Measurements from ENCODE around the gene FEN1. TPM values are rescaled to one million over a fixed set of nuclear protein-coding genes. Genes with fewer than 3 reads are reported as not detected.
A peak's percentile ranks its signal among the peaks of the same experiment; 100 is the strongest.

FEN1 gene
- total RNA-seq, 1 donor from 2014 or later = 147 TPM

DNA sequence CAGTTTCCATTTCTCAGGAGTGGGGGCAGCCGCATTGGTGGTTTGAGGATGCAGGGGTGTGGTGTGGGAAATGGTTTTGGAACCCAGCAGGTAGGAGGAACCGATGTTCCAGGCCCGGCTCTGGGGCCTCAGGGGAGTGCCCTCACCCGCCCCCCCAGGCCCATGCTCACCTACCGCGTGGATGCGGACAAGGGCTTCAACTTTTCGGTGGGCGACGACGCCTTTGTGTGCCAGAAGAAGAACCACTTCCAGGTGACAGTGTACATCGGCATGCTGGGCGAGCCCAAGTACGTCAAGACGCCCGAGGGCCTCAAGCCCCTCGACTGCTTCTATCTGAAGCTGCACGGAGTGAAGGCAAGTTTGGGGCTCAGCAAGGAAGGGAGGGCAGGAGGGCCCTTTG lies 18.9 kb upstream of the FEN1 start:
- Mint-ChIP-seq H3K4me3 (no peak overlapping the region), H3K9me3 (no peaks in the 10 kb centered on the region), H3K27me3 (ENCODE audit: insufficient read depth) (no peaks in the 10 kb centered on the region), H3K27ac (no peak overlapping the region), H3K36me3 (ENCODE audit: low read depth) (no peaks in the 10 kb centered on the region), H3K4me1 (ENCODE audit: low read depth) (peaks cover 8% of the 10 kb centered on the region)
- intact Hi-C loops (cut with micrococcal nuclease) = no loop called here
- DNase-seq (ENCODE audit: low spot score) = no peak

DNA sequence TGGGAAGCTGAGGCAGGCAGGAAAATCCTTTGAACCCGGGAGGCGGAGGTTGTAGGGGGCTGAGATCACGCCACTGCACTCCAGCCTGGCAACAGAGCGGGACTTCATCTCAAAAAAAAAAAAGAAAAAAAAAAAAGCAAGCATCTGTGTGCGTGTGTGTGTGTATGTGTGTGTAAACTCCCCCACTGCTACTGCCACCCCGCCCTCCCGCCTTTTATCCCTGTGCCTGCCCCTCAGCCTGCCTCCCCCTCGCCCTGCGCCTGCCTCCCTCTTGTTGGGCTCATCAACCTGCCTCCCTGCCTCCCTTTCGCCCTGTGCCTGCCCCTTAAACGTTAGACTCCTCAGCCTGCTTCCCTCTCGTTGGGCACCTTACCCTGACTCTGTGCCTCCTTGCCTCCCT lies 18.3 kb upstream of the FEN1 start:
- no peaks in the 10 kb centered on the region for H3K36me3 Mint-ChIP-seq (ENCODE audit: low read depth)

DNA sequence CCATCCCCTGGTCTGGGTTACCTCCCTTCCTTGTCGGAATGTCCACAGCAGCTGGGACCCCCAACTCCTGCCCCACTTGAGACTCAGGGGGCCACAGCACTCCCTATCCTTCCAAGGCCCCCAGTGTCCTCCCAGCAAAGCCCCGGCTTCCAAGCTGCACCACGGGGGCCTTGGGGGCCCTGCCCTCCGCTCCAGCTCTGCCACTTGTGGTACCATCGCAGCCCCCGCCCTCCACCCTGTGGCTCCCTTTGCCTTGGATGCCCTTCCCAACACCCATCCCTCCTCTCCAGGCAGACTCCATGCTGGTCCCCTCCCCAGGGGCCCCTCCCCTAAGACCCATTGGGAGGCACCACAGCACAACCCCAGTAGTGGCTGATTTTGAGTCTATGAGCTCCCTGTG lies 17.6 kb upstream of the FEN1 start:
- Mint-ChIP-seq H3K9me3 (no peaks in the 10 kb centered on the region), H3K4me3 (no peak overlapping the region), H3K4me1 (ENCODE audit: low read depth) (peaks cover 8% of the 10 kb centered on the region), H3K36me3 (ENCODE audit: low read depth) (no peaks in the 10 kb centered on the region), H3K27ac (no peak overlapping the region), H3K27me3 (ENCODE audit: insufficient read depth) (no peaks in the 10 kb centered on the region)
- intact Hi-C loops (cut with micrococcal nuclease) = no loop called here
- DNase-seq (ENCODE audit: low spot score) = no peak

More for the DNA sequence above, 18.3 kb upstream of the FEN1 start:
- Mint-ChIP-seq H3K9me3 (no peaks in the 10 kb centered on the region), H3K27ac (no peak overlapping the region), H3K4me3 (no peak overlapping the region), H3K27me3 (ENCODE audit: insufficient read depth) (no peaks in the 10 kb centered on the region), H3K4me1 (ENCODE audit: low read depth) (peaks cover 8% of the 10 kb centered on the region)
- intact Hi-C loops (cut with micrococcal nuclease) = no loop called here
- DNase-seq (ENCODE audit: low spot score) = no peak

DNA sequence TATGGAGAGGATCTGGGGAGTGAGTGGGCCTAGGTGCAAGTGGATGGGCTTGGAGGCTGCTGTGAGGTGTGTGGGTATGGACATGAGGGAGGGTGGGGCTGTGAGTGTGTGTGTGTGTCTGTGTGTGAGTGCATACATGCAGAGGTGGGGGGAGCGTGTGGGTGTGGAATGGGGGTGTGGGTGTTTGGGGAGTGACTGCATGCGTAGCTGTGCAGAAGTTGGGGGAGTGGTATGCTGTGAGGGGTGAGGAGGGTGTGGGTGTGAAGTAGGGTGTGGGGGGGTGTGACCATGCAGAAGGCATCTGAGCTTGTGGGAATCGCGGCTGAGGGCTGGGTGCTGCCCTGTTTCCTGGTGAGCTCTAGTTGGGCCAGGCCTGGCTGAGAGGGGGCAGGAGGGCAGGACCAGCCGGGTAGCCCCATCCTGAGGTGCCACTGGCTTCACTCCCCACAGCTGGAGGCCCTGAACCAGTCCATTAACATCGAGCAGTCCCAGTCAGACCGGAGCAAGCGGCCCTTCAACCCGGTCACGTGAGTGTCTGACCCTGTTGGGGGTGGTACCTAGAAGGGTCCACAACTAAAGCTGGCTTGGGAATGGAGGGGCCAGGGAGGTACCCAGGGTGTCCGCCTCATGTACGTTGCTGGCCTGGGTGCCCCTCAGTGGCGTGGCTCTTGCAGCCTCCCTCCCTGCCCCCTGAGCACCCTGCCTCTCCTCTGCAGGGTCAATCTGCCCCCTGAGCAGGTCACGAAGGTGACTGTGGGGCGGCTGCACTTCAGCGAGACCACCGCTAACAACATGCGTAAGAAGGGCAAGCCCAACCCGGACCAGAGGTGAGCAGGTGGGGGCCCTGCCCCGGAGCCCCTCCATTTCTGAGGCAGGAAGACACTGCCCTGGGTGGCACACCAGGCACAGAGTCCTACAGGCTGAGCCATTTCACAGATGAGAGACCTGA lies 16.8 kb upstream of the FEN1 start:
- no peaks in the 10 kb centered on the region for H3K27me3 Mint-ChIP-seq (ENCODE audit: insufficient read depth)
- H3K4me1 Mint-ChIP-seq (ENCODE audit: low read depth) = peaks cover 8% of the 10 kb centered on the region
- no peak overlapping the region for H3K4me3 Mint-ChIP-seq
- no peaks in the 10 kb centered on the region for H3K36me3 Mint-ChIP-seq (ENCODE audit: low read depth)
- DNase-seq (ENCODE audit: low spot score) = no peak
- intact Hi-C loops (cut with micrococcal nuclease) = loop anchor here (1.0 kb wide), 1 partner anchor 24 kb away; the partner anchor contains the start of gene MYRF
- H3K27ac Mint-ChIP-seq = no peak overlapping the region
- no peaks in the 10 kb centered on the region for H3K9me3 Mint-ChIP-seq

DNA sequence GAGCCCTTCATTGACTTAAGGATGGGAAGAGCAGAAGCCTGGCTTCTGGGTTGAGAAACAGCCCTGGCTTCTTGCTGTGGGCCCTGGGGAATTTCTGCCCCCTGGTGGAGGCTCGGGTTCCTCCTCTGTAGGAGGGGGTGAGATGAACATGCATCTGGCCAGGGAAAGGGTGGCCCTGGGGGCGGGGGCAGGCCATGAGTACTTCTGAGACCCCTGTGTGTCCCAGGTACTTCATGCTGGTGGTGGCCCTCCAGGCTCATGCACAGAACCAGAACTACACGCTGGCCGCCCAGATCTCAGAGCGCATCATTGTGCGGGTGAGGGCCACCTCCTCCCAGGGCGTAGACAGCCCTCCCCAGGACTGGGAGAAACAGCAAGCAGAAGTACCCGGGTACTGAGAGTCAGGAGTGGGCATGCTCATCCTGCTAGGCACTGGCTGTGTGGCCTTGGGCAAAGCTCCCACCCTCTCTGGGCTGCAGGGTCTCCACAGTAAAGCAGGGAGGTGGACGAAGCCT lies 16.1 kb upstream of the FEN1 start:
- peaks cover 8% of the 10 kb centered on the region for H3K4me1 Mint-ChIP-seq (ENCODE audit: low read depth)
- no peaks in the 10 kb centered on the region for H3K36me3 Mint-ChIP-seq (ENCODE audit: low read depth)
- peak overlapping the region; percentile 41 for H3K4me3 Mint-ChIP-seq
- no peak overlapping the region for H3K27ac Mint-ChIP-seq
- H3K27me3 Mint-ChIP-seq (ENCODE audit: insufficient read depth) = no peaks in the 10 kb centered on the region
- H3K9me3 Mint-ChIP-seq = no peaks in the 10 kb centered on the region
- intact Hi-C loops (cut with micrococcal nuclease) = loop anchor here (1.0 kb wide), 1 partner anchor 24 kb away; the partner anchor contains the start of gene MYRF
- DNase-seq (ENCODE audit: low spot score) = peak; percentile 48

DNA sequence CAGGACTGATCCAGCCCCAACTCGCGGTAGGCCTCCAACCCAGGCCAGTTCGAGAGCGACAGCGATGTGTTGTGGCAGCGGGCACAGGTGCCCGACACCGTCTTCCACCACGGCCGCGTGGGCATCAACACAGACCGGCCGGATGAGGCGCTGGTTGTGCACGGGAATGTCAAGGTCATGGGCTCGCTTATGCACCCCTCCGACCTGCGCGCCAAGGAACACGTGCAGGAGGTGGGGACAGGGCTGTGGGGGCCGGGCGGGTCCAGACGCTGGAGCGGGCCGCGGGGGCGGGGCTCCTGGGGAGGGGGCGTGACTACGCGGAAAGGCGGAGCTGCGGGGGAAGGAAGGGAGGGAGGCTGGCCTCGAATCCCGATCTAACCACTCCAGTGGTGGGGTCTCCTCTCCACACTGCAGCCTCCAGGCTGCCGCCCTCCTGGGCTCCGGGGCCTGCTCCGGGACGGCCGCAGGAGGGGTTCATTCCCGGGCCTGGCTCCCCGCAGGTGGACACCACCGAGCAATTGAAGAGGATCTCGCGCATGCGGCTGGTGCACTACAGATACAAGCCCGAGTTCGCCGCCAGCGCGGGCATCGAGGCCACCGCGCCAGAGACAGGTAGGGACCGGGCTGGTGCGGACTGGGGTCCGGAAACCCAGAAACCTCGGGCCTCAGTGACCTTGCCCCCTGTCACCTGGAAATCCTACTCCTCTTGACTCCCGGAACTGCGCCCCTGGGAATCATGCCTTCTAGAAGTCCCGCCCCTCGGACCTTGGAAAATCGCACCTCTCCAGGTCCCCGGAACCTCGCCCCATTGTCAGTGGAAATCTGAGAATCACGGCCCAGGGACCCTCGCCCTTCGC lies 15.2 kb upstream of the FEN1 start:
- intact Hi-C loops (cut with micrococcal nuclease) = no loop called here

DNA sequence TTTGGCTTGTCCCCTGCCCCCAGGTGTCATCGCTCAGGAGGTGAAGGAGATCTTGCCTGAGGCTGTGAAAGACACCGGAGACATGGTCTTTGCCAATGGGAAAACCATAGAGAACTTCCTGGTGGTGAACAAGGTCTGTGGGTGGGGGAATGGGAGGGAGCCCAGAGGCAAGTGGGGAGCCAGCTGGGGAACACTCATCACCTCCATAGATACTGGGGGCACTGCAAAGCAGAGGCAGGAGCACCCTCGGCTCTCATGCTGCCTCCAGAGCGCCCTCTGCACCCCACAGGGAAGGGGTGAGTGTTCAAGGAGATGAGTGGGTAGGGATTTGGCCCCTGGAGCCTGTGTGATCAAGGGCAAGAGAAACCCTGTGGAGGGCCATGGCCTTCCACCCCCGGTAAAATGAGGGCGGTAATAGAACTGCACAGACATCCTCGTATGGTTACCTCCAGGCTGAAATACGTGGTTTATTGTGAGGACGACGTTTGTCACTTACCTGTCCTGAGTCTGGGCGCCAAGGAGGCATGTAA lies 14.3 kb upstream of the FEN1 start:
- Mint-ChIP-seq H3K36me3 (ENCODE audit: low read depth) (no peaks in the 10 kb centered on the region), H3K27ac (no peak overlapping the region), H3K4me3 (no peak overlapping the region), H3K4me1 (ENCODE audit: low read depth) (peaks cover 8% of the 10 kb centered on the region), H3K9me3 (no peaks in the 10 kb centered on the region), H3K27me3 (ENCODE audit: insufficient read depth) (no peaks in the 10 kb centered on the region)
- no peak for DNase-seq (ENCODE audit: low spot score)
- intact Hi-C loops (cut with micrococcal nuclease) = no loop called here

More for the DNA sequence above, 15.2 kb upstream of the FEN1 start:
- H3K27me3 Mint-ChIP-seq (ENCODE audit: insufficient read depth) = no peaks in the 10 kb centered on the region
- no peak overlapping the region for H3K27ac Mint-ChIP-seq
- peak overlapping the region; percentile 28 for H3K4me3 Mint-ChIP-seq
- no peaks in the 10 kb centered on the region for H3K9me3 Mint-ChIP-seq
- peaks cover 8% of the 10 kb centered on the region for H3K4me1 Mint-ChIP-seq (ENCODE audit: low read depth)
- H3K36me3 Mint-ChIP-seq (ENCODE audit: low read depth) = no peaks in the 10 kb centered on the region
- peak; percentile 61 for DNase-seq (ENCODE audit: low spot score)

DNA sequence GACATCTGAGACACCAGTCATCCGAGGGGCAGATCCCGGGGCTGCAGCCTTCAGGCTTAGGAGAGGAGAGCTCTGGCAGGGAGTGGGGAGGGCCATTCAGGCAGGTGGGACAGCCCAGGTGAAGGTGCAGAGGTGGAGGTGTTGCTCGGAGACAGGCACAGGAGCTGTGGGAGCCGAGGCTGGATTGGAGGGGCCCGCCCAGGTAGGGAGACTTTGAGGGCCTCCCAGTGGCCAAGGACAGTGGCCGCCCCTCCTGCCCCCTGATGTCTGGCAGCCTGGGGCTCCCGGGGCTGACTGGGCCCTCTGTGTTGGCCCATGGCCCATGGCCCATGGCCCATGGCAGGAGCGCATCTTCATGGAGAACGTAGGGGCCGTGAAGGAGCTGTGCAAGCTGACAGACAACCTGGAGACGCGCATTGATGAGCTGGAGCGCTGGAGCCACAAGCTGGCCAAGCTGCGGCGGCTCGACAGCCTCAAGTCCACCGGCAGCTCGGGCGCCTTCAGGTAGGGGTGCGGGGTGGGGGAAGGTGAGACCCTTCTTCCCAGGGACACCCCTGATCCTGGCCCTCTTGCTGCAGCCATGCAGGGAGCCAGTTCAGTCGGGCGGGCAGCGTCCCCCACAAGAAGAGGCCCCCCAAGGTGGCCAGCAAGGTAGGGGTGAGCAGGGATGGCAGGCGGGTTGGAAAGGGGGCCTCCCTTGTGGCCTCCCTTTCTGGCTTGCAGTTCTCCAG lies 13.6 kb upstream of the FEN1 start:
- Mint-ChIP-seq H3K4me3 (no peak overlapping the region), H3K36me3 (ENCODE audit: low read depth) (peaks cover 2% of the 10 kb centered on the region), H3K4me1 (ENCODE audit: low read depth) (peaks cover 8% of the 10 kb centered on the region), H3K9me3 (no peaks in the 10 kb centered on the region), H3K27me3 (ENCODE audit: insufficient read depth) (no peaks in the 10 kb centered on the region), H3K27ac (no peak overlapping the region)
- intact Hi-C loops (cut with micrococcal nuclease) = no loop called here
- DNase-seq (ENCODE audit: low spot score) = no peak

DNA sequence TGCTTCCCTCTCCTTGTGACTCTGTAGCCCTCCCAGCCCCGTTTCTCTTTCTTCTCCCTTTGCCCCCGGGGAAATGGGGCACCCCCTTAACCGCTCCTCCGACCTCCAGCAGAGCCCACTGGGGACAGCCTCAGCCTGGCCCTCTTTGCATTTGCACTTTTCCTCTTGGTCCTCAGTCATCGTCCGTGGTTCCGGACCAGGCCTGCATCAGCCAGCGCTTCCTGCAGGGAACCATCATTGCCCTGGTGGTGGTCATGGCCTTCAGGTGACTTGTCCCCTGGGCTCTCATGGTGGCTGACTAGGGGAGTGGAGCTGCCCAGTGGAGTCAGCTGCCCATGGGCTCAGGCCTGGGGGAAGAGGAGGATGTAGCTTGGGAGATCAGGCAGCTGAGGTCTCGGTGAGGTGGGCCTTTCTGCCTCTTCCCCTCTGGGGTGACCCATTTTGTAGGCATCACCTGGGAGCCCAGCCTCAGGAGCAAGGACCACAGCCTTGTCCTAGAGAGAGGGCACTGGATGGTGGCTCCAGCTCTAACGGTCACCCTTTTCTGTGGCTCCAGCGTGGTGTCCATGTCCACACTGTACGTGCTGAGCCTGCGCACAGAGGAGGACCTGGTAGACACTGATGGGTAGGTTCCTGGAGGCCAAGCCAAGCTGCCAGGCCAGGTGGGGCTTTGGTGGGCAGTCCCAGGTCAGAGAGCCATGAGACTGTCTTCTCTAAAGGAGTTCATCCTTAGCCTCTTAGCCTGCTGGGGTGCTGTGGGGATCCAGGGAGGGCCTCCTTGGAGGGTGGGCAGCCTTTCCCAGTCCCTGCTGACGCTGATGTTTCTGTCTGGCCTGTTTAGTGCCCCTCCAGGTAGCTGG lies 12.8 kb upstream of the FEN1 start:
- Mint-ChIP-seq H3K4me3 (peak overlapping the region; percentile 40), H3K9me3 (no peaks in the 10 kb centered on the region), H3K27ac (no peak overlapping the region), H3K4me1 (ENCODE audit: low read depth) (peaks cover 8% of the 10 kb centered on the region), H3K27me3 (ENCODE audit: insufficient read depth) (no peaks in the 10 kb centered on the region), H3K36me3 (ENCODE audit: low read depth) (peaks cover 6% of the 10 kb centered on the region)
- DNase-seq (ENCODE audit: low spot score) = no peak
- intact Hi-C loops (cut with micrococcal nuclease) = no loop called here

DNA sequence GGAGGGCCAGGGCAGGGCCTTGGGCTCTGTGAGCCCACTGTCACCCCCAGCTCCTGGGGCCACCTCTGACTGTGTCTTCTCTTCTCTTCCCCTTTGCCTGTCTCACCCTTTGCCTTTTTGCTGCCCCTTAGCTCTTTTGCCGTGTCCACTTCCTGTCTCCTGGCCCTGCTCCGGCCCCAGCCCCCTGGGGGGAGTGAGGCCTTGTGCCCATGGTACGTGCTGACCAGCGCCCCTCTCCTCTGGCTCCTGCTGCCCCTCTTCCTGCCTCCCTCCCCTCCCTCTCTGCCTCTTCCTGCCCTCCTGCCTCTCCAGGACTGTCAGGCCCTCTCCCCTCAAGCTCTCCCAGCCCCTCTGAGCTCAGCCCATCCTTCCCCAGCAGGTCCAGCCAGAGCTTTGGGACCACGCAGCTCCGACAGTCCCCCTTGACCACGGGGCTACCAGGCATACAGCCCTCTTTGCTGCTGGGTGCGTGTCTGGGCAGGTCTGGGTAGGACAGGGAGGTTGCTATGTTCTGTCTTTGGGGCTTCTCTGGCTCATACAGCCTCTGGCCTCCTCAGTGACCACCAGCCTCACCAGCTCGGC lies 12.0 kb upstream of the FEN1 start:
- Mint-ChIP-seq H3K27me3 (ENCODE audit: insufficient read depth) (no peaks in the 10 kb centered on the region), H3K4me1 (ENCODE audit: low read depth) (peaks cover 8% of the 10 kb centered on the region), H3K9me3 (no peaks in the 10 kb centered on the region), H3K36me3 (ENCODE audit: low read depth) (peaks cover 11% of the 10 kb centered on the region), H3K4me3 (no peak overlapping the region), H3K27ac (no peak overlapping the region)
- intact Hi-C loops (cut with micrococcal nuclease) = no loop called here
- no peak for DNase-seq (ENCODE audit: low spot score)

DNA sequence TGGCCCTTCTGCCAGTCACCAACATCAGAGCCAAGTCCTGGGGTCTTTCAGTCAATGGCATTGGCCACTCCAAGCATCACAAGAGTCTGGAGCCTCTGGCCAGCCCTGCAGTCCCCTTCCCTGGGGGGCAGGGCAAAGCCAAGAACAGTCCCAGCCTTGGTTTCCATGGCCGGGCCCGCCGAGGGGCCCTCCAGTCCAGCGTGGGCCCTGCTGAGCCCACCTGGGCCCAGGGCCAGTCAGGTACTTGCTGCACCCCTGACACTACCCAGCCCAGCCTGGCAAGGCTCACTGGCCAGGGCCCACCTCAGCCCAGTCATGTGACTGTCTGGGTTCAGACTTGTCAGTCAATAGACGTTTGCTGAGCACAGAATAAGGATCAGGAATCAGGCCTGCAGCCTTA lies 11.1 kb upstream of the FEN1 start:
- intact Hi-C loops (cut with micrococcal nuclease) = no loop called here
- Mint-ChIP-seq H3K27ac (no peak overlapping the region), H3K4me3 (no peak overlapping the region), H3K36me3 (ENCODE audit: low read depth) (peaks cover 11% of the 10 kb centered on the region), H3K27me3 (ENCODE audit: insufficient read depth) (no peaks in the 10 kb centered on the region), H3K4me1 (ENCODE audit: low read depth) (peaks cover 8% of the 10 kb centered on the region), H3K9me3 (no peaks in the 10 kb centered on the region)
- no peak for DNase-seq (ENCODE audit: low spot score)
